HepG2 (cell line): ENCODE measurements around the gene CLIC4. TPM values are rescaled to one million over a fixed set of nuclear protein-coding genes. Genes with fewer than 3 reads are reported as not detected.

Experiments used
- AKAP8 ChIP-seq: sonication (generic); formaldehyde crosslinking; IDR thresholded peaks from 2 replicates; pipeline ENCODE4 v1.5.1; 2020; ENCODE audit warnings: mild to moderate bottlenecking, missing genetic modification reagents
- ATRX ChIP-seq: sonication (generic); formaldehyde crosslinking; IDR thresholded peaks from 2 replicates; pipeline ENCODE4 v1.4.0; 2020; ENCODE audit warnings: missing genetic modification reagents, borderline replicate concordance
- CC2D1A ChIP-seq: sonication (generic); formaldehyde crosslinking; IDR thresholded peaks from 2 replicates; pipeline ENCODE4 v1.8.1; 2023; ENCODE audit warnings: mild to moderate bottlenecking, missing genetic modification reagents
- CEBPG ChIP-seq: IDR thresholded peaks from 2 replicates; pipeline ENCODE4 v1.6.1; 2016
- CENPX ChIP-seq: sonication (generic); formaldehyde crosslinking; IDR thresholded peaks from 2 replicates; pipeline ENCODE4 v1.9.0; 2021; ENCODE audit warnings: mild to moderate bottlenecking, missing genetic modification reagents, moderate library complexity
- CHD4 ChIP-seq: fragments of 200-600 bp; sonication (generic); IDR thresholded peaks from 2 replicates; pipeline ENCODE4 v1.7.0; 2017; ENCODE audit warnings: mild to moderate bottlenecking, low read length, borderline replicate concordance
- EP300 ChIP-seq, 3 experiments: sonication (generic) in 1 of 3; formaldehyde crosslinking in 1 of 3; IDR thresholded peaks; 2 replicates each; pipeline versions ENCODE4 v1.5.1 to v1.6.1; 2011 to 2020; ENCODE audit warnings: low read depth in 2 of 3, low read length in 2 of 3, borderline replicate concordance in 1 of 3, improper control_type of control experiment in 1 of 3, mild to moderate bottlenecking in 1 of 3, missing genetic modification reagents in 1 of 3, moderate library complexity in 1 of 3
- GTF2F1 ChIP-seq: fragments of 150-350 bp; IDR thresholded peaks from 2 replicates; pipeline ENCODE4 v1.6.1; 2014; ENCODE audit warnings: low read length
- MAFK ChIP-seq, 2 experiments: IDR thresholded peaks in 1 of 2; conservative IDR thresholded peaks in 1 of 2; 2 replicates each; pipeline ENCODE4 v1.6.1; 2011; ENCODE audit warnings: improper control_type of control experiment in 2 of 2, low read length in 2 of 2
- NFIC ChIP-seq: IDR thresholded peaks from 2 replicates; pipeline ENCODE4 v1.6.1; 2012; ENCODE audit warnings: mild to moderate bottlenecking, low read length, inconsistent platforms
- PCBP2 ChIP-seq: fragments of 200-400 bp; formaldehyde crosslinking; optimal IDR thresholded peaks from 2 replicates; pipeline ENCODE3; 2018; ENCODE audit warnings: low read length, low read depth; ENCODE audit not compliant: poor library complexity, severe bottlenecking
- PHF20 ChIP-seq: sonication (generic); formaldehyde crosslinking; IDR thresholded peaks from 2 replicates; pipeline ENCODE4 v1.5.0; 2020; ENCODE audit warnings: mild to moderate bottlenecking, missing genetic modification reagents
- PLRG1 ChIP-seq: fragments of 450-650 bp; conservative IDR thresholded peaks from 2 replicates; pipeline ENCODE4 v1.6.1; 2016
- RBAK ChIP-seq: sonication (generic); formaldehyde crosslinking; IDR thresholded peaks from 2 replicates; pipeline ENCODE4 v1.5.1; 2020; ENCODE audit warnings: mild to moderate bottlenecking, missing genetic modification reagents
- RFX5 ChIP-seq: IDR thresholded peaks from 2 replicates; pipeline ENCODE4 v1.6.1; 2011; ENCODE audit warnings: low read depth, low read length, improper control_type of control experiment
- SSRP1 ChIP-seq: IDR thresholded peaks from 2 replicates; pipeline ENCODE4 v1.6.1; 2016; ENCODE audit warnings: control low read depth
- SYNCRIP ChIP-seq: fragments of 200-400 bp; formaldehyde crosslinking; IDR thresholded peaks from 2 replicates; pipeline ENCODE4 v1.6.1; 2018; ENCODE audit warnings: mild to moderate bottlenecking, low read depth, low read length; ENCODE audit not compliant: insufficient read depth
- TAF1 ChIP-seq: sonication (generic); formaldehyde crosslinking; IDR thresholded peaks from 2 replicates; pipeline ENCODE4 v1.4.0; 2020; ENCODE audit warnings: missing genetic modification reagents
- TBP ChIP-seq: sonication (generic); formaldehyde crosslinking; IDR thresholded peaks from 2 replicates; pipeline ENCODE4 v1.5.0; 2020; ENCODE audit warnings: missing genetic modification reagents
- XRCC5 ChIP-seq: fragments of 200-400 bp; formaldehyde crosslinking; optimal IDR thresholded peaks from 2 replicates; pipeline ENCODE3; 2017; ENCODE audit warnings: mild to moderate bottlenecking, low read length
- ZBTB20 ChIP-seq: sonication (generic); formaldehyde crosslinking; IDR thresholded peaks from 2 replicates; pipeline ENCODE4 v1.8.1; 2023; ENCODE audit warnings: missing genetic modification reagents, low read depth, mild to moderate bottlenecking, borderline replicate concordance
- ZKSCAN8 ChIP-seq: IDR thresholded peaks from 2 replicates; pipeline ENCODE4 v1.6.1; 2016; ENCODE audit warnings: borderline replicate concordance, missing genetic modification reagents, missing compliant biosample characterization
- ZNF260 ChIP-seq: sonication (generic); formaldehyde crosslinking; IDR thresholded peaks from 2 replicates; pipeline ENCODE4 v1.4.0; 2020; ENCODE audit warnings: missing genetic modification reagents, low read depth, mild to moderate bottlenecking, borderline replicate concordance
- ZNF337 ChIP-seq: sonication (generic); formaldehyde crosslinking; IDR thresholded peaks from 2 replicates; pipeline ENCODE4 v1.5.1; 2020; ENCODE audit warnings: missing genetic modification reagents, low read depth, mild to moderate bottlenecking, borderline replicate concordance
- ZNF430 ChIP-seq: sonication (generic); formaldehyde crosslinking; IDR thresholded peaks from 2 replicates; pipeline ENCODE4 v1.9.0; 2021; ENCODE audit warnings: mild to moderate bottlenecking, missing genetic modification reagents
- ZNF484 ChIP-seq: sonication (generic); formaldehyde crosslinking; IDR thresholded peaks from 2 replicates; pipeline ENCODE4 v1.5.1; 2020; ENCODE audit warnings: mild to moderate bottlenecking, low read depth, missing genetic modification reagents, borderline replicate concordance
- ZNF496 ChIP-seq: sonication (generic); formaldehyde crosslinking; IDR thresholded peaks from 2 replicates; pipeline ENCODE4 v1.8.1; 2023; ENCODE audit warnings: mild to moderate bottlenecking, moderate library complexity, missing genetic modification reagents; ENCODE audit not compliant: insufficient replicate concordance
- ZNF543 ChIP-seq: sonication (generic); formaldehyde crosslinking; IDR thresholded peaks from 2 replicates; pipeline ENCODE4 v1.4.0; 2020; ENCODE audit warnings: mild to moderate bottlenecking, missing genetic modification reagents
- ZNF569 ChIP-seq: sonication (generic); formaldehyde crosslinking; IDR thresholded peaks from 2 replicates; pipeline ENCODE4 v1.5.0; 2020; ENCODE audit warnings: mild to moderate bottlenecking, missing genetic modification reagents, moderate library complexity, borderline replicate concordance
- ZNF572 ChIP-seq: sonication (generic); formaldehyde crosslinking; IDR thresholded peaks from 2 replicates; pipeline ENCODE4 v1.5.1; 2020; ENCODE audit warnings: mild to moderate bottlenecking, missing genetic modification reagents
- ZNF749 ChIP-seq: sonication (generic); formaldehyde crosslinking; IDR thresholded peaks from 2 replicates; pipeline ENCODE4 v1.8.0; 2022; ENCODE audit warnings: mild to moderate bottlenecking, missing genetic modification reagents, moderate library complexity, borderline replicate concordance
- ZNF878 ChIP-seq: sonication (generic); formaldehyde crosslinking; IDR thresholded peaks from 2 replicates; pipeline ENCODE4 v1.8.1; 2023; ENCODE audit warnings: mild to moderate bottlenecking, missing genetic modification reagents, moderate library complexity
- polyA plus RNA-seq, 8 experiments: library from polyadenylated mRNA; depleted of rRNA in 3 of 8; stranded (reverse) in 7 of 8; unstranded in 1 of 8; fragments of >200 nt; fragmentation: Illumina TruSeq in 4 of 8; extraction: Trizol in 4 of 8; gene quantifications; 2 replicates each; pipeline versions ENCODE4 v1.2.1 to v1.2.3, GENCODE V29; 2011 to 2016; ENCODE audit warnings: low read depth in 4 of 8, missing spikeins in 1 of 8, mixed read lengths in 1 of 8; ENCODE audit not compliant: insufficient read depth in 1 of 8
- total RNA-seq, 5 experiments: library from RNA; depleted of rRNA; stranded (reverse); fragments of >200 nt; fragmentation: Illumina TruSeq; extraction: Trizol; gene quantifications; 2 replicates each; pipeline ENCODE4 v1.2.3, GENCODE V29; 2016; ENCODE audit warnings: low read depth in 1 of 5

The CLIC4 gene
- total and polyA plus RNA-seq, 2 of the 13 experiments (the other 11 are each of a cell fraction or from before 2014, with no cell fraction given) = 23.3 to 77.4 TPM

- no peak for TF ChIP-seq CC2D1A (CRISPR knock-in tag)
- TF ChIP-seq ZNF484 = no peak
- TF ChIP-seq ZNF337 (CRISPR knock-in tag) = no peak
- peak; percentile 59; the same call in 1 of the 2 replicates for TF ChIP-seq TAF1 (CRISPR knock-in tag)
- peak; percentile 84; the same call in 1 of the 2 replicates for TF ChIP-seq RBAK (CRISPR knock-in tag)
- TF ChIP-seq CHD4 = peak; percentile 86; the same call in 1 of the 2 replicates
- no peak for TF ChIP-seq ZNF749
- peak; percentile 70; the same call in 1 of the 2 replicates for TF ChIP-seq ZNF430
- TF ChIP-seq AKAP8 (CRISPR knock-in tag) = no peak
- TF ChIP-seq XRCC5 = peak; percentile 38
- no peak for TF ChIP-seq ZBTB20 (CRISPR knock-in tag)
- TF ChIP-seq ZNF260 (CRISPR knock-in tag) = no peak
- no peak for TF ChIP-seq CENPX (CRISPR knock-in tag)
- TF ChIP-seq NFIC = peak; percentile 40
- TF ChIP-seq ZNF496 (CRISPR knock-in tag) = no peak
- no peak for TF ChIP-seq TBP (CRISPR knock-in tag)
- TF ChIP-seq PHF20 (CRISPR knock-in tag) = peak; percentile 52
- no peak for TF ChIP-seq GTF2F1
- peak; percentile 22; the same call in 1 of the 2 replicates for TF ChIP-seq ZNF543 (CRISPR knock-in tag)
- no peak for TF ChIP-seq ATRX
- no peak for TF ChIP-seq RFX5
- no peak for TF ChIP-seq PLRG1
- no peak for TF ChIP-seq ZNF569 (CRISPR knock-in tag)
- TF ChIP-seq EP300 (IDR thresholded peaks at IDR 0.05; ENCODE audit: low read depth in 2 of 2, low read length in 2 of 2) = peak in 1 of 2 experiments; percentile 44; a peak in 1 of 4 replicates
- no peak for TF ChIP-seq EP300 (CRISPR knock-in tag; IDR thresholded peaks at IDR 0.05; ENCODE audit: borderline replicate concordance)
- TF ChIP-seq CEBPG (CRISPR knock-in tag) = peak; percentile 42
- no peak for TF ChIP-seq SYNCRIP
- TF ChIP-seq PCBP2 = no peak
- TF ChIP-seq SSRP1 = no peak
- 0 out of 2 replicates have a peak, but pooled peaks have one; percentile 51 for TF ChIP-seq ZNF878 (CRISPR knock-in tag)
- peak in 1 of 2 experiments; percentile 16; a peak in 2 of 4 replicates for TF ChIP-seq MAFK (conservative IDR thresholded peaks at IDR 0.05 in 1 of 2, IDR thresholded peaks at IDR 0.05 in 1 of 2; ENCODE audit: low read length in 2 of 2)
- peak; percentile 73; the same call in 1 of the 2 replicates for TF ChIP-seq ZKSCAN8 (CRISPR knock-in tag)
- 0 out of 2 replicates have a peak, but pooled peaks have one; percentile 48 for TF ChIP-seq ZNF572 (CRISPR knock-in tag)
Measured at GRCh38 chr1:24705260-24706073, 39.8 kb upstream of the CLIC4 start (continued).
